Aorta (tissue), 5 donors: Measurements from ENCODE around the gene TRIM25. TPM values are rescaled to one million over a fixed set of nuclear protein-coding genes. Genes with fewer than 3 reads are reported as not detected.

Source experiments
- ATAC-seq: fragments of 200-7000 bp; cut with Tn5 transposase; one replicate; pipeline ENCODE4 v1.9.1; 2022; ENCODE audit warnings: moderate library complexity; ENCODE audit not compliant: low FRiP score
- DNase-seq, 2 donors: peaks; one replicate each; pipeline ENCODE4 v3.0.0-alpha.2; 2020
- H3K27ac ChIP-seq, 2 donors: one replicate each; pipeline ENCODE4 v1.5.1; 2013; ENCODE audit warnings: low read length in 2 of 2, mild to moderate bottlenecking in 2 of 2, moderate library complexity in 2 of 2, control low read depth in 1 of 2, inconsistent platforms in 1 of 2, low read depth in 1 of 2
- H3K27me3 ChIP-seq, 2 donors: one replicate each; pipeline ENCODE4 v1.6.1; 2013; ENCODE audit warnings: control low read depth in 1 of 2, low read length in 1 of 2, mild to moderate bottlenecking in 1 of 2, moderate library complexity in 1 of 2; ENCODE audit not compliant: insufficient read depth in 2 of 2, control insufficient read depth in 1 of 2
- H3K36me3 ChIP-seq, 2 donors: one replicate each; pipeline ENCODE4 v1.6.1; 2013; ENCODE audit warnings: control low read depth in 1 of 2, low read length in 1 of 2, mild to moderate bottlenecking in 1 of 2; ENCODE audit not compliant: insufficient read depth in 2 of 2, control insufficient read depth in 1 of 2
- H3K4me1 ChIP-seq, 2 donors: one replicate each; pipeline ENCODE4 v1.6.1; 2013; ENCODE audit warnings: low read length in 2 of 2, control low read depth in 1 of 2, mild to moderate bottlenecking in 1 of 2, moderate library complexity in 1 of 2; ENCODE audit not compliant: insufficient read depth in 2 of 2, control insufficient read depth in 1 of 2
- H3K4me3 ChIP-seq, 2 donors: one replicate each; pipeline ENCODE4 v1.5.1; 2013; ENCODE audit warnings: low read length in 2 of 2, control low read depth in 1 of 2, mild to moderate bottlenecking in 1 of 2
- H3K9me3 ChIP-seq: one replicate; pipeline ENCODE4 v1.6.1; 2013; ENCODE audit warnings: mild to moderate bottlenecking, low read length; ENCODE audit not compliant: control insufficient read depth
- WGBS, 2 donors: extraction: QIAGEN DNeasy Blood & Tissue Kit; methylation state at CpG; one replicate each; pipeline ENCODE4 v1.1.7; 2013; 5-methylcytosine and 5-hydroxymethylcytosine counted together
- intact Hi-C, 2 donors: fragments of 100-400 bp; cut with DNase I; formaldehyde crosslinking; loops; one replicate each; pipeline versions ENCODE4 v1.14.2 to v1.15.0; 2022
- polyA plus RNA-seq, 2 donors: library from polyadenylated mRNA; stranded (reverse); fragments of 200-250 nt; gene quantifications; one replicate each; pipeline ENCODE4 v1.2.3, GENCODE V29; 2013
- total RNA-seq, 2 donors: library from RNA; stranded (reverse); fragmentation: NEBNext Ultra II Directional; extraction: Animal tissue kit (Norgen Biotek cat#: 25700); gene quantifications; one replicate each; pipeline ENCODE4 v1.2.1, GENCODE V29; 2021
- donor health status: healthy with polysubstance abuse.
- donor health status: Bipolar disorder and iron deficiency.
- donor health status: DM: no; HTN: no; CAD: no.
- donor health status: DM: no; HTN: no; CAD: no.
- donor health status: DM: yes; HTN: yes; CAD: no.

TRIM25 gene
- total and polyA plus RNA-seq, 4 donors = 7.4 to 85.3 (median 25.4) TPM

GRCh38 chr17:56849131-56849530 is 64.7 kb downstream of the TRIM25 start:
- H3K27me3 ChIP-seq = no peaks in the 10 kb centered on the region
- peaks cover 0 to 2% of the 10 kb centered on the region in 2 donors for H3K36me3 ChIP-seq
- ATAC-seq (no peak), DNase-seq (no peak)
- no peak overlapping the region for H3K27ac ChIP-seq
- H3K4me1 ChIP-seq = no peaks in the 10 kb centered on the region
- H3K4me3 ChIP-seq = no peak overlapping the region
- H3K9me3 ChIP-seq = no peaks in the 10 kb centered on the region
- 68 to 71% methylated on average over 3 of the region's 3 CpGs for WGBS, 2 donors
- intact Hi-C loops = no loop called here

GRCh38 chr17:56847106-56847505 is 66.7 kb downstream of the TRIM25 start:
- peaks cover 0 to 2% of the 10 kb centered on the region in 2 donors for H3K36me3 ChIP-seq
- intact Hi-C loops = no loop called here
- ATAC-seq (no peak), DNase-seq (no peak)
- H3K27me3 ChIP-seq = no peaks in the 10 kb centered on the region
- H3K9me3 ChIP-seq = no peaks in the 10 kb centered on the region
- H3K27ac ChIP-seq = no peak overlapping the region
- H3K4me1 ChIP-seq = no peaks in the 10 kb centered on the region
- 90 to 93% methylated on average over 4 of the region's 4 CpGs for WGBS, 2 donors
- no peak overlapping the region for H3K4me3 ChIP-seq

- peaks cover 0 to 2% of the 10 kb centered on the region in 2 donors for H3K36me3 ChIP-seq
- intact Hi-C loops = no loop called here
- WGBS, 2 donors = 97 to 99% methylated on average over 1 of the region's 1 CpG
- H3K27me3 ChIP-seq = no peaks in the 10 kb centered on the region
- no peak for DNase-seq
- H3K4me1 ChIP-seq = no peaks in the 10 kb centered on the region
- H3K4me3 ChIP-seq = no peak overlapping the region
- no peak for ATAC-seq
- no peaks in the 10 kb centered on the region for H3K9me3 ChIP-seq
- H3K27ac ChIP-seq = no peak overlapping the region
Measured at GRCh38 chr17:56845934-56846333, 67.9 kb downstream of the TRIM25 start.

- H3K27me3 ChIP-seq = no peaks in the 10 kb centered on the region
- H3K9me3 ChIP-seq = no peaks in the 10 kb centered on the region
- intact Hi-C loops = no loop called here
- no peak overlapping the region for H3K4me3 ChIP-seq
- no peak overlapping the region for H3K27ac ChIP-seq
- ATAC-seq = no peak
- DNase-seq = no peak
- H3K4me1 ChIP-seq = no peaks in the 10 kb centered on the region
- WGBS, 2 donors = 41 to 53% methylated on average over 2 of the region's 2 CpGs
- H3K36me3 ChIP-seq = no peaks in the 10 kb centered on the region
Measured at GRCh38 chr17:56842577-56842976, 71.3 kb downstream of the TRIM25 start.

GRCh38 chr17:56838687-56839086 is 75.2 kb downstream of the TRIM25 start:
- intact Hi-C loops = loop anchor here in 1 of 2 donors (10.0 kb wide), 1 partner anchor 276 kb away; no protein-coding TSS in a partner anchor
- ATAC-seq = no peak
- no peak overlapping the region for H3K27ac ChIP-seq
- H3K27me3 ChIP-seq = no peaks in the 10 kb centered on the region
- no peaks in the 10 kb centered on the region for H3K36me3 ChIP-seq
- 93% methylated on average over 3 of the region's 3 CpGs for WGBS, 2 donors
- no peaks in the 10 kb centered on the region for H3K9me3 ChIP-seq
- no peak overlapping the region for H3K4me3 ChIP-seq
- no peak for DNase-seq
- no peaks in the 10 kb centered on the region for H3K4me1 ChIP-seq

Other genes with a start within 250 kb of the TRIM25 start
- 1 to 10 TPM; 3.3 to 5.0 TPM for gene C17orf67, start 80.1 kb downstream of the TRIM25 start, total RNA-seq
- 1 to 10 TPM; 1.3 to 3.8 TPM for gene C17orf67, start 80.1 kb downstream of the TRIM25 start, polyA plus RNA-seq
- gene DGKE, start 79.9 kb downstream of the TRIM25 start, total RNA-seq = 10 to 100 TPM in 1 of 2 donors, 1 to 10 TPM in 1; 9.9 to 17.1 TPM
- gene DGKE, start 79.9 kb downstream of the TRIM25 start, polyA plus RNA-seq = 1 to 10 TPM in 1 of 2 donors, under 1 TPM in 1; 0.88 to 3.6 TPM
- 10 to 100 TPM; 10.8 to 12.0 TPM for gene COIL, start 47.0 kb upstream of the TRIM25 start, total RNA-seq
- gene COIL, start 47.0 kb upstream of the TRIM25 start, polyA plus RNA-seq = 1 to 10 TPM; 7.4 to 9.0 TPM
- gene SCPEP1, start 64.1 kb upstream of the TRIM25 start, total RNA-seq = 100 to 1,000 TPM in 1 of 2 donors, 10 to 100 TPM in 1; 81.1 to 113 TPM
- gene SCPEP1, start 64.1 kb upstream of the TRIM25 start, polyA plus RNA-seq = 100 to 1,000 TPM in 1 of 2 donors, 10 to 100 TPM in 1; 66.4 to 126 TPM
- 10 to 100 TPM; 62.4 to 68.9 TPM for gene AKAP1, start 171.2 kb upstream of the TRIM25 start, total RNA-seq
- gene AKAP1, start 171.2 kb upstream of the TRIM25 start, polyA plus RNA-seq = 10 to 100 TPM; 18.9 to 46.9 TPM